Heart left ventricle (tissue), 13 donors: ENCODE results near the gene INSIG1.

ENCODE experiments used
- POLR2A ChIP-seq, 2 donors: fragments of 450-650 bp; IDR thresholded peaks; one replicate each; pipeline ENCODE4 v1.6.1; 2017; ENCODE audit warnings: antibody characterized with exemption in 2 of 2, mild to moderate bottlenecking in 2 of 2, moderate library complexity in 2 of 2
- TF ChIP-seq, protein P1 (sequence below), 12 donors: fragments of 200-600 bp; sonication (generic) in 4 of 12; IDR thresholded peaks; one replicate each; pipeline versions ENCODE4 v1.5.0 to v1.8.0; 2018 to 2022; ENCODE audit warnings: antibody characterized with exemption in 12 of 12, mild to moderate bottlenecking in 5 of 12
- donor health status: ischemic (EF 13 %, LVEDD 7.1; RV severe dilation, severe dysfunction).
- donor health status: DM: no; HTN: yes; CAD: no.
- donor health status: DM: no; HTN: no; CAD: no.
- donor health status: ischemic (EF 25% LVEDD 6.9; RV normal size, moderate dysfunction).
- donor health status: ischemic (EF 25% LVEDD 5.7; RV mildly dilated, moderate dysfunction).
- donor health status: ischemic (EF 35%, LVEDD 5.7; RV mildly dilated, moderate dysfunction).
- donor health status: nonischemic (EF 11% LVEDD 7.7; RV severe dilation, severe dysfunction).
- donor health status: DM: yes; HTN: yes; CAD: no.
- donor health status: PGD.
- donor health status: ischemic (EF 29% LVEDD 5.4; RV normal size, mild dysfunction).
- donor health status: nonischemic (EF 23%, LVEDD 6.1; RV moderate dilation, normal function).

- TF ChIP-seq POLR2A (IDR thresholded peaks at IDR 0.05) = no peak
- TF ChIP-seq, protein P1, sequence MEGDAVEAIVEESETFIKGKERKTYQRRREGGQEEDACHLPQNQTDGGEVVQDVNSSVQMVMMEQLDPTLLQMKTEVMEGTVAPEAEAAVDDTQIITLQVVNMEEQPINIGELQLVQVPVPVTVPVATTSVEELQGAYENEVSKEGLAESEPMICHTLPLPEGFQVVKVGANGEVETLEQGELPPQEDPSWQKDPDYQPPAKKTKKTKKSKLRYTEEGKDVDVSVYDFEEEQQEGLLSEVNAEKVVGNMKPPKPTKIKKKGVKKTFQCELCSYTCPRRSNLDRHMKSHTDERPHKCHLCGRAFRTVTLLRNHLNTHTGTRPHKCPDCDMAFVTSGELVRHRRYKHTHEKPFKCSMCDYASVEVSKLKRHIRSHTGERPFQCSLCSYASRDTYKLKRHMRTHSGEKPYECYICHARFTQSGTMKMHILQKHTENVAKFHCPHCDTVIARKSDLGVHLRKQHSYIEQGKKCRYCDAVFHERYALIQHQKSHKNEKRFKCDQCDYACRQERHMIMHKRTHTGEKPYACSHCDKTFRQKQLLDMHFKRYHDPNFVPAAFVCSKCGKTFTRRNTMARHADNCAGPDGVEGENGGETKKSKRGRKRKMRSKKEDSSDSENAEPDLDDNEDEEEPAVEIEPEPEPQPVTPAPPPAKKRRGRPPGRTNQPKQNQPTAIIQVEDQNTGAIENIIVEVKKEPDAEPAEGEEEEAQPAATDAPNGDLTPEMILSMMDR (IDR thresholded peaks at IDR 0.05) = no peak
Observed at GRCh38 chr7:155324012-155324917, 26.6 kb downstream of the INSIG1 start.
